Muscle of leg (tissue), 11 donors: ENCODE results near the gene CERT1. TPM values are rescaled to one million over a fixed set of nuclear protein-coding genes. Genes with fewer than 3 reads are reported as not detected.

Experiments
- DNase-seq: peaks from one replicate; pipeline ENCODE4 v3.0.0; 2013
- H3K27ac ChIP-seq: one replicate; pipeline ENCODE4 v1.5.1; 2013; ENCODE audit warnings: mild to moderate bottlenecking, low read length, control low read depth
- H3K27me3 ChIP-seq: one replicate; pipeline ENCODE4 v1.6.1; 2013; ENCODE audit warnings: low read length; ENCODE audit not compliant: control insufficient read depth, insufficient read depth
- H3K36me3 ChIP-seq: one replicate; pipeline ENCODE4 v1.6.1; 2013; ENCODE audit warnings: low read length; ENCODE audit not compliant: control insufficient read depth, insufficient read depth
- H3K4me1 ChIP-seq: one replicate; pipeline ENCODE4 v1.6.1; 2013; ENCODE audit warnings: low read length; ENCODE audit not compliant: control insufficient read depth, insufficient read depth
- H3K4me3 ChIP-seq: one replicate; pipeline ENCODE4 v1.5.1; 2013; ENCODE audit warnings: low read length, control low read depth
- H3K9me3 ChIP-seq: replicated peaks from 2 replicates; pipeline ENCODE4 v1.6.1; 2013; ENCODE audit warnings: low read depth, low read length; ENCODE audit not compliant: control insufficient read depth
- WGBS: methylation state at CpG from one replicate; pipeline ENCODE4 v1.1.5; 2013; ENCODE audit warnings: missing lambda C conversion rate; ENCODE audit not compliant: insufficient coverage; 5-methylcytosine and 5-hydroxymethylcytosine counted together
- polyA plus RNA-seq, 8 donors: library from polyadenylated mRNA; unstranded; fragments of 120-200 nt; gene quantifications; one replicate each; pipeline versions ENCODE4 v1.2.1 to v1.2.3, GENCODE V29; 2013; ENCODE audit warnings: inconsistent platforms in 1 of 8, low replicate concordance in 1 of 8; ENCODE audit not compliant: insufficient read length in 8 of 8, insufficient read depth in 1 of 8
- total RNA-seq: library from RNA; stranded (reverse); fragments of 120-200 nt; gene quantifications from one replicate; pipeline ENCODE4 v1.2.4, GENCODE V29; 2013

Gene CERT1
- total and polyA plus RNA-seq, 9 donors, result 19.6 to 37.5 (median 31.7) TPM

DNA sequence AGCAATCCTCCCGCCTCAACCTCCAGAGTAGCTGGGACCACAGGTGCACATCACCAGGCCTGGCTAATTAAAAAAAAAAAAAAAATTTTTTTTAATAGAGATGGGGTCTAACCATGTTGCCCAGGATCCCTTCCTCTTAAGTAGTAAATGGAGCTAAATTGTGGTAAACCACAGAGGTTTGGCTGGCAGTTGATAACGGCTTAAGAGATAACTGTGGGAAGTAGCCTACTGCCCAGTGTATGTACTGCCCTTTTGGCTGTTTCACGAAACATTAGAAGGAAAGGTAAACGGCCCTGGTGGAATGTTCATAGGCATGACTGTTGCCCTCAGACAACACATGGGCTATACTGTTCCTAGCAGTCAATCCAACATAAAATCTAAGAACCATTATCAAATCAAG, 130.0 kb downstream of the CERT1 start:
- no peak overlapping the region for H3K4me3 ChIP-seq
- H3K27me3 ChIP-seq, result no peaks in the 10 kb centered on the region
- H3K36me3 ChIP-seq, result peaks cover 22% of the 10 kb centered on the region
- H3K4me1 ChIP-seq, result no peaks in the 10 kb centered on the region
- no peak overlapping the region for H3K27ac ChIP-seq
- no peaks in the 10 kb centered on the region for H3K9me3 ChIP-seq
- no CpG with 5 or more reads among the region's 4 CpGs for WGBS
- DNase-seq, result no peak

- no CpG with 5 or more reads among the region's 1 CpG for WGBS
These were observed 131.3 kb downstream of the CERT1 start for GRCh38 chr5:75380099-75380498.

GRCh38 chr5:75375414-75375813, 136.0 kb downstream of the CERT1 start:
- no peak overlapping the region for H3K4me3 ChIP-seq
- H3K27ac ChIP-seq, result no peak overlapping the region
- peaks cover 13% of the 10 kb centered on the region for H3K36me3 ChIP-seq
- H3K27me3 ChIP-seq, result no peaks in the 10 kb centered on the region
- DNase-seq, result no peak
- no peaks in the 10 kb centered on the region for H3K4me1 ChIP-seq
- WGBS, result no CpG with 5 or more reads among the region's 4 CpGs
- H3K9me3 ChIP-seq, result no peaks in the 10 kb centered on the region

More at GRCh38 chr5:75380099-75380498, 131.3 kb downstream of the CERT1 start:
- Histone ChIP-seq H3K36me3 (peaks cover 26% of the 10 kb centered on the region), H3K9me3 (no peaks in the 10 kb centered on the region), H3K4me3 (no peak overlapping the region), H3K27me3 (no peaks in the 10 kb centered on the region), H3K27ac (no peak overlapping the region), H3K4me1 (no peaks in the 10 kb centered on the region)
- no peak for DNase-seq

DNA sequence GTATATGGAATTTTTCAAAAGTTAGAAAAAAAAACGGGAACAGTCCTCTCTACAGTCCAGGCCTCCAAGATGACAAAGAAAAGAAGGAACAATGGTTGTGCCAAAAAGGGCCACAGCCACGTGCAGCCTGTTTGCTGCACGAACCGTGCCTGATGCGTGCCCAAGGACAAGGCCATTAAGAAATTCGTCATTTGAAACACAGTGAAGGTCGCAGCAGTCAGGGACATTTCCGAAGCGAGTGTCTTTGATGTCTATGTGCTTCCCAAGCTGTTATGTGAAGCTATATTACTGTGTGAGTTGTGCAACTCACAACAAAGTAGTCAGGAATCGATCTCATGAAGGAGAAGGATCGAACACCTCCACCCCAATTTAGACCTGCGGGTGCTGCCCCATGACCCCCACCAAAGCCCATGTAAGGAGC, 137.0 kb downstream of the CERT1 start:
- no peak overlapping the region for H3K27ac ChIP-seq
- WGBS, result 79% methylated on average over 9 of the region's 12 CpGs
- no peak overlapping the region for H3K4me3 ChIP-seq
- no peaks in the 10 kb centered on the region for H3K9me3 ChIP-seq
- DNase-seq, result no peak
- H3K36me3 ChIP-seq, result peaks cover 13% of the 10 kb centered on the region
- H3K4me1 ChIP-seq, result no peaks in the 10 kb centered on the region
- H3K27me3 ChIP-seq, result no peaks in the 10 kb centered on the region

GRCh38 chr5:75373862-75374261, 137.6 kb downstream of the CERT1 start:
- 25% methylated on average over 1 of the region's 2 CpGs for WGBS
- Histone ChIP-seq H3K27me3 (no peaks in the 10 kb centered on the region), H3K36me3 (peaks cover 11% of the 10 kb centered on the region), H3K4me1 (no peaks in the 10 kb centered on the region), H3K27ac (no peak overlapping the region), H3K9me3 (no peaks in the 10 kb centered on the region), H3K4me3 (no peak overlapping the region)
- DNase-seq, result no peak

DNA sequence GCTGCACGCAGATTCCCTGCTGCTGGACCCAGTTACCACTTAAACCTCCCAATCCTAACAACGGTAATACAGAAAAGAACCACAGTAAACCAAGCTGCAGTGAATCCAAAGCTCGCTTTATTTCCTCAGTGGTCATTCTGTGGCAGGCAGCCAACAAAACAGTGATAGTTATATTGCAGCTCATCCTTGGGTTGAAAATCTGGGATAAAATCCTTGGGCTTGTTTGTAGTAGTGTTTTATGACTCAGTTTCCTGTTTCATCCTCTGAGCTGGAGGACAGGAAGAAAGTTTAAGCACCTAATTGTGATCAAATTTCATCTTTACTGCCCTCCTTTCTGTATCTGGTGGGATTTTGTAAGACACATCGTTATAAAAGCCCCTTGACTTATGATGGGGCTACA, 143.0 kb downstream of the CERT1 start:
- DNase-seq, result peak; percentile 35
- H3K27me3 ChIP-seq, result no peaks in the 10 kb centered on the region
- no CpG with 5 or more reads among the region's 4 CpGs for WGBS

DNA sequence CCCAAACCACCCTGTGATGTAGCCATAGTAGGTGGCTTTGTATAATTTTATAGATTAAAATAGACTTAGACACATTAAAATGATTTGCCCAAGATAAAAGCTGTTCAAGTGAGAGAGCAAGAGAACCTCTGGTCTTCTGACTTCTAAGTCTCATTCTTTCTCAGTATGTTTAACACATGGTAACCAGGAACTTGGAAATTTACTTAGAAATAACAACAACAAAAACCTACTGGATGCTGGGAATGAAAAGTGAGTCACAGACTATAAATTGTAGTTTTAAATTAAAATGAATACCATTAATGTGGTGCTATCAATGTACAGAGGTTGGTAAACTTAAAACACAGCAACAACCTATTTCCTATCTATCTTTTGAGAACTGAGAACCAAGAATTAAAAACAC, 144.0 kb downstream of the CERT1 start:
- no peaks in the 10 kb centered on the region for H3K9me3 ChIP-seq
- no peak for DNase-seq
- H3K4me1 ChIP-seq, result peaks cover 16% of the 10 kb centered on the region
- no peaks in the 10 kb centered on the region for H3K36me3 ChIP-seq
- no peak overlapping the region for H3K4me3 ChIP-seq
- H3K27ac ChIP-seq, result no peak overlapping the region
- no peaks in the 10 kb centered on the region for H3K27me3 ChIP-seq

More for the DNA sequence above, 143.0 kb downstream of the CERT1 start:
- Histone ChIP-seq H3K27ac (no peak overlapping the region), H3K36me3 (no peaks in the 10 kb centered on the region), H3K4me1 (peaks cover 8% of the 10 kb centered on the region), H3K9me3 (no peaks in the 10 kb centered on the region), H3K4me3 (no peak overlapping the region)

GRCh38 chr5:75366787-75367186, 144.6 kb downstream of the CERT1 start:
- DNase-seq, result no peak
- Histone ChIP-seq H3K9me3 (no peaks in the 10 kb centered on the region), H3K27me3 (no peaks in the 10 kb centered on the region), H3K27ac (no peak overlapping the region), H3K36me3 (no peaks in the 10 kb centered on the region), H3K4me1 (peaks cover 17% of the 10 kb centered on the region), H3K4me3 (no peak overlapping the region)
- WGBS, result 92% methylated on average over 7 of the region's 9 CpGs

GRCh38 chr5:75365740-75366139, 145.7 kb downstream of the CERT1 start:
- Histone ChIP-seq H3K27ac (no peak overlapping the region), H3K4me3 (no peak overlapping the region), H3K27me3 (no peaks in the 10 kb centered on the region), H3K9me3 (no peaks in the 10 kb centered on the region), H3K36me3 (peaks cover 4% of the 10 kb centered on the region), H3K4me1 (peaks cover 17% of the 10 kb centered on the region)
- DNase-seq, result no peak
- 50% methylated on average over 1 of the region's 1 CpG for WGBS

- H3K4me1 ChIP-seq, result peaks cover 17% of the 10 kb centered on the region
- H3K27ac ChIP-seq, result no peak overlapping the region
- no peaks in the 10 kb centered on the region for H3K9me3 ChIP-seq
- no peak for DNase-seq
- no peak overlapping the region for H3K4me3 ChIP-seq
- WGBS, result 92% methylated on average over 2 of the region's 7 CpGs
- no peaks in the 10 kb centered on the region for H3K27me3 ChIP-seq
- peaks cover 11% of the 10 kb centered on the region for H3K36me3 ChIP-seq
These were observed 146.7 kb downstream of the CERT1 start for GRCh38 chr5:75364571-75365280.
